H1 (cell line): ENCODE measurements around the gene KCNQ1.

ENCODE experiments used
- CTCF ChIP-seq, 3 experiments: IDR thresholded peaks; 1 replicate in 2 of 3; 2 replicates in 1 of 3; pipeline versions ENCODE4 v1.5.1 to v1.6.1; 2011; ENCODE audit warnings: low read length in 3 of 3, mild to moderate bottlenecking in 3 of 3, inconsistent platforms in 2 of 3, low read depth in 1 of 3, moderate library complexity in 1 of 3; ENCODE audit not compliant: insufficient read depth in 1 of 3; ENCODE audit errors: control extremely low read depth in 1 of 3
- EGR1 ChIP-seq: IDR thresholded peaks from 2 replicates; pipeline ENCODE4 v1.6.1; 2011; ENCODE audit warnings: low read depth, low read length, borderline replicate concordance
- EP300 ChIP-seq, 2 experiments: IDR thresholded peaks; 1 replicate in 1 of 2; 2 replicates in 1 of 2; pipeline ENCODE4 v1.6.1; 2011 to 2012; ENCODE audit warnings: low read depth in 2 of 2, low read length in 2 of 2, mild to moderate bottlenecking in 2 of 2, borderline replicate concordance in 1 of 2, inconsistent platforms in 1 of 2, moderate library complexity in 1 of 2
- NANOG ChIP-seq: IDR thresholded peaks from 2 replicates; pipeline ENCODE4 v1.6.1; 2011; ENCODE audit warnings: low read length, low read depth, mild to moderate bottlenecking, inconsistent platforms; ENCODE audit not compliant: insufficient read depth, poor library complexity, severe bottlenecking
- POLR2A ChIP-seq, 2 experiments: IDR thresholded peaks; 1 replicate in 1 of 2; 2 replicates in 1 of 2; pipeline ENCODE4 v1.6.1; 2011; ENCODE audit warnings: low read depth in 2 of 2, low read length in 2 of 2, mild to moderate bottlenecking in 2 of 2; ENCODE audit errors: control extremely low read depth in 1 of 2
- RAD21 ChIP-seq, 2 experiments: IDR thresholded peaks in 1 of 2; conservative IDR thresholded peaks in 1 of 2; 2 replicates each; pipeline ENCODE4 v1.6.1; 2011; ENCODE audit warnings: low read depth in 2 of 2, low read length in 2 of 2, improper control_type of control experiment in 1 of 2, inconsistent platforms in 1 of 2, mild to moderate bottlenecking in 1 of 2, moderate library complexity in 1 of 2
- SIRT6 ChIP-seq: IDR thresholded peaks from one replicate; pipeline ENCODE4 v1.7.1; 2012; ENCODE audit warnings: low read length, inconsistent platforms
- TAF1 ChIP-seq: IDR thresholded peaks from 2 replicates; pipeline ENCODE4 v1.6.1; 2011; ENCODE audit warnings: mild to moderate bottlenecking, low read depth, low read length
- TCF12 ChIP-seq: IDR thresholded peaks from 2 replicates; pipeline ENCODE4 v1.6.1; 2011; ENCODE audit warnings: low read depth, mild to moderate bottlenecking, low read length
- USF2 ChIP-seq: IDR thresholded peaks from 2 replicates; pipeline ENCODE4 v1.6.1; 2011; ENCODE audit warnings: low read length, improper control_type of control experiment
- TF ChIP-seq, protein P1 (sequence below): IDR thresholded peaks from 2 replicates; pipeline ENCODE4 v1.6.1; 2012; ENCODE audit warnings: inconsistent platforms

DNA sequence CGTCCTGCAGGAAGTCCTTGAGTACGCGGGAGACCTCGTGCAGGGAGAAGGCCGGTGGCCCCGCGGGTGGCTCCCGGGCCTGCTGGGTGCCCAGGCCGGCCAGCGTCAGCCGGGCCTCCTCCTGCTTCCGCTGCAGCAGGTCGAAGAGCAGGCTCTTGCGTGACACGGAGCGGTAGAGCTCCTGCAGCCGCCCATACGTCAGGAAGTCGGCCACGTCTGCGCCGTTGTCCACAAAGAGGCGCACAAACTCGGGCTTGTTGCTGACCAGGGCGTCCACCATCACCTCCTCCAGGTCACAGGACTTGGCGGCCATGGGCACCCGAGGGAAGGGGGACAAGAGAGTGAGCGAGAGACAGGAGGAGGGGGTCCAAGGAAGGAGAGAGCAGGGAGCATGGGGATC is 29.6 kb upstream of the KCNQ1 start:
- TF ChIP-seq NANOG = no peak
- TF ChIP-seq USF2 = no peak
- TF ChIP-seq CTCF (IDR thresholded peaks at IDR 0.05; ENCODE audit: control extremely low read depth in 1 of 3, insufficient read depth in 1 of 3, low read depth in 1 of 3, low read length in 3 of 3) = no peak
- TF ChIP-seq EP300 (IDR thresholded peaks at IDR 0.05; ENCODE audit: borderline replicate concordance in 1 of 2, low read depth in 2 of 2, low read length in 2 of 2) = no peak
- no peak for TF ChIP-seq TCF12
- no peak for TF ChIP-seq TAF1
- TF ChIP-seq, protein P1, sequence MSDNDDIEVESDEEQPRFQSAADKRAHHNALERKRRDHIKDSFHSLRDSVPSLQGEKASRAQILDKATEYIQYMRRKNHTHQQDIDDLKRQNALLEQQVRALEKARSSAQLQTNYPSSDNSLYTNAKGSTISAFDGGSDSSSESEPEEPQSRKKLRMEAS = no peak
- no peak for TF ChIP-seq EGR1
- no peak for TF ChIP-seq POLR2A (IDR thresholded peaks at IDR 0.05; ENCODE audit: control extremely low read depth in 1 of 2, low read depth in 2 of 2, low read length in 2 of 2)
- no peak for TF ChIP-seq SIRT6
- TF ChIP-seq RAD21 (IDR thresholded peaks at IDR 0.05 in 1 of 2, conservative IDR thresholded peaks at IDR 0.05 in 1 of 2; ENCODE audit: low read depth in 2 of 2, low read length in 2 of 2) = no peak
